Tibial nerve (tissue), 3 donors: Measurements from ENCODE around the gene PPP1R1A.

Experiments used
- EP300 ChIP-seq, 2 donors: sonication (generic); formaldehyde crosslinking; IDR thresholded peaks; one replicate each; pipeline ENCODE4 v1.6.1; 2017; ENCODE audit warnings: antibody characterized with exemption in 2 of 2, mild to moderate bottlenecking in 1 of 2
- POLR2A ChIP-seq, 2 donors: fragments of 450-650 bp; IDR thresholded peaks; one replicate each; pipeline ENCODE4 v1.6.1; 2017; ENCODE audit warnings: antibody characterized with exemption in 2 of 2, mild to moderate bottlenecking in 2 of 2, moderate library complexity in 2 of 2

DNA sequence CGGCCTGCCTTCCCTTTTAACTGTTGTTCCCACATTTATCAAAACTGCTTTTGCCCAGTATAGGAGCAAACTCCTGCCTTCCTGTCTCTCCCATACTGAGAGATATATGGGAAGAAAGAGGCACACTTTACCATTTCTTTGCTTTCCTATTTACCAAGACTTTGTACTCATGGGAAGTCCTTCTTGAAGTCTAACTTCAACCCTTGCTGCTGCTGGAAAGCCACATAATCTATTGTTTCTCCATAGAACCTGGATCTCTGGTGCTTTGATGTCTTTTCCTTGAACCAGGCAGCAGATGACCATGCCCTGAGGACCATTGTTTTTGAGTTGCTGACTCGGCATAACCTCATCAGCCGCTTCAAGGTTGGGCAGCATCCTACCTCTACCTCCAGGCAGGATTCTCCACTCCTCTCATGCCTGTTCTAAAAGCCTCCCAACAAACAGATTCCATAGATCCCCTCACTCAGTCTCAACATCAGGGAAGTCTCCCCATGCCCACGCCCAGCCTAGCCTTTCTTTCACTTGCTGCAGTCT, 18.4 kb downstream of the PPP1R1A start:
- no peak for TF ChIP-seq EP300 (IDR thresholded peaks at IDR 0.05)
- no peak for TF ChIP-seq POLR2A (IDR thresholded peaks at IDR 0.05)
